Activated CD4-positive, alpha-beta T cell treated with anti-CD3 and anti-CD28 coated beads, Interleukin-2, amount 50 U/mL, for 1 hour (primary cell): ENCODE measurements around the gene GAL.
"Not testable (repeated sequence)": the region's sequence is repeated elsewhere in the genome, so short reads cannot be mapped to it uniquely, and the experiment has no call there.

Experiments
- DNase-seq: peaks from one replicate; pipeline ENCODE4 v3.0.0-alpha.2; 2020

Gene GAL, protein sequence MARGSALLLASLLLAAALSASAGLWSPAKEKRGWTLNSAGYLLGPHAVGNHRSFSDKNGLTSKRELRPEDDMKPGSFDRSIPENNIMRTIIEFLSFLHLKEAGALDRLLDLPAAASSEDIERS

DNA sequence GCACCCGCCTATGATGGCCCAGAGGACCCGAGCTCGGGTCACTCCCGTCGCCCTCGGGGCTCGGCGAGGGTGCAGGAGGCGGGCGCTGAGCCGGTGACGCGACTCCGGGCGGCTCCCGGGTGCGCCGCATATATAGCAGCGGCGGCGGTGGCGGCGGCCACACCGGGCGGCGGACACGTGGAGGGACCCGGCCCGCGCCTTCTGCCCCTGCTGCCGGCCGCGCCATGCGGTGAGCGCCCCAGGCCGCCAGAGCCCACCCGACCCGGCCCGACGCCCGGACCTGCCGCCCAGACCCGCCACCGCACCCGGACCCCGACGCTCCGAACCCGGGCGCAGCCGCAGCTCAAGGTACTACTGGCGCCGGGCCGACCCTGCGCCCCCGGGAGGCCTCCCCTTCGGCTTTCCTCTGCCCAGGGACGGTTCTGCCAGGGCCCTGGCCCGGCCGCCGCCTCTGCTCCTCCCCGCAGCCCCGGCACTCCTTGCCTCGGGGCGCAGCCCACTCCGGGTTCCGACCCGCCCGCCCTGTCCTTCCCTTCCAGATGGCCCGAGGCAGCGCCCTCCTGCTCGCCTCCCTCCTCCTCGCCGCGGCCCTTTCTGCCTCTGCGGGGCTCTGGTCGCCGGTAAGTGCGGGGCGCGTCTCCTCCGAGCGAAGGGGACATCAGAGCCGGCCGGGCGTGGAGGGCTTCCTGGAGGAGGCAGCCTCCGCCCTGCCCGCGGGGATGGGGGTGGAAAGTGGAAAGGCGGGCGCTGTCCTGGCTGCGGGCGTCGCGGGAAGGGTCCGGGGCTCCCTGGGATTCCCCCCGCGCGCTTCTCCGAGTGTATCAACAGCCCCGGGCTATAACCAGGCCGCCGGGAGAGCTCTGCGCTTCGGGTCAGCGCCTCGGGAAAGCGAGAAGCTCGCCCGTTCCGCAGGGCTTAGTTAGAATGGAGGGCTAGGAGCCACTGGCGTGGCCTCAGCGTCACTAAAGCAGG lies at the start of gene GAL:
Gene GAL, plus strand, starts transcription at position 160 of the 972 bp plus-strand sequence. Its CDS starts 380 bp downstream, at position 540.
- no peak for DNase-seq

DNA sequence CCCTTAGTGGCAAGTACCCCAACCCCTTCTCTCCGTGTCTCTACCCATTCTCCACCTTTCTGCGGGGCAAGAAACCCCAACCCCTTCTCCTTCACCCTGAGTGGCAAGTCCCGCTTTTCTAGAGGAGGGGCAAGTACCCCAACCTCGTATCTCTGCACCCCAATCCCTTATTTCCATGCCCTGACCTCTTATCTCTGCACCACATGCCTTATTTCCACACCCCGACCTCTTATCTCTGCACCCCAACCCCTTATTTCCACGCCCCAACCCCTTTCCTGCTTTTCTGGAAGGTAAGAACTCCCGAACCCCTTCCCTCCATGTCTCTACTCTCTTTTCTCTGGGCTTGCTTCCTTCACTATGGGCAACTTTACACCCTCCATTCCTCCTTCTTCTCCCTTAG lies 49.7 kb upstream of the GAL start:
- DNase-seq: not testable (repeated sequence)

DNA sequence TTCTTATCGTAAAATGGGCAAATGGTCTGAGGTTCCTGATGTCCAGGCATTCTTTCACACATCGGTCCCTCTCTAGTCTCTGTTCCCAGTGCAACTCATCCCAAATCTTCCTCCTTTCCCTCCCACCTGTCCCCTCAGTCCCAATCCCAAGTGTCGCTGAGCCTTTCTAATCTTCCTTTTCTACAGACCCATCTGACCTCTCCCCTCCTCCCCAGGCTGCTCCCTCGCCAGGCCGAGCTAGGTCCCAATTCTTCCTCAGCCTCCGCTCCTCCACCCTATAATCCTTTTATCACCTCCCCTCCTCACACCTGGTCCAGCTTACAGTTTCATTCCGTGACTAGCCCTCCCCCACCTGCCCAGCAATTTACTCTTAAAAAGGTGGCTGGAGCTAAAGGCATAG lies 49.2 kb upstream of the GAL start:
- not testable (repeated sequence) for DNase-seq

DNA sequence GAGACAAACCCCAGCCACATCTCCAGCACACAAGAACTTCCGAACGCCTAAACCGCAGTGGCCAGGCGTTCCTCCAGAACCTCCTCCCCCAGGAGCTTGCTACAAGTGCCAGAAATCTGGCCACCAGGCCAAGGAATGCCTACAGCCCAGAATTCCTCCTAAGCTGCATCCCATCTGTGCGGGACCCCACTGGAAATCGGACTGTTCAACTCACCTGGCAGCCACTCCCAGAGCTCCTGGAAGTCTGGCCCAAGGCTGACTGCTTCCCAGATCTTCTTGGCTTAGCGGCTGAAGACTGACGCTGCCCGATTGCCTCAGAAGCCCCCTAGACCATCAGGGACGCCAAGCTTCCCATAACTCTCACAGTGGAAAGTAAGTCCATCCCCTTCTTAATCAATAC lies 48.5 kb upstream of the GAL start:
- DNase-seq: not testable (repeated sequence)

DNA sequence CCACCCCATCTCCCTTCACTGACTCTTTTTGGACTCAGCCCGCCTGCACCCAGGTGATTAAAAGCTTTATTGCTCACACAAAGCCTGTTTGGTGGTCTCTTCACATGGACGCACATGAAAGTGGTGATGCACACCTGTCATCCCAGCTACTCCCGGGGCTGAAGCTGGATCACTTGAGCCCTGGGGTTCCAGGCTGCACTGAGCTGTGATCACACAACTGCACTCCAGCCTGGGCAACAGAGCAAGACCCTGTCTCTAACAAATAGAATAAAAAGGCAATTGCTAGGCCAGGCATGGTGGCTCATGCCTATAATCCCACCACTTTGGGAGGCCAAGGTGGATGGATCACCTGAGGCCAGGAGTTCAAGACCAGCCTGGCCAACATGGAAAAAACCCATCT lies 45.0 kb upstream of the GAL start:
- not testable (repeated sequence) for DNase-seq

DNA sequence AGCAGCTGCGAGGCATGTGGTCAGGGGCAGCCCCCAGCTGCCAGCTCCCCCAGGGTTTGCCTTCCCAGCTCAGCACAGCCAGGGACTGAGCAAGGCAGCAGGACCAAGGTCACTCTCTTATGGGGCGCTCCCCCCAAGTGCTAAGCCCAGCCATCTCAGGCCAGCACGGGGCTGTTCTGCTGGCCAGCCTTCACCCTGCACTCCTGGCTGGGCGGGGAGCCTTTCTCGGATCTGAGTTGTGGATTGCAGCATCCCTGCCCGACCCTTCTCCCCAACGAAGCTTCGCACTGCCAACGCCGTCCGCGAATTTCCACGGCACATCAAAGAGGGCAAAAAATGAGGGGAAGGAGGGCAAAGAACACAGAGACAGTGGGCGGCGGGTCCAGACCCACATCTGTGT lies 42.5 kb upstream of the GAL start:
- DNase-seq: no peak

DNA sequence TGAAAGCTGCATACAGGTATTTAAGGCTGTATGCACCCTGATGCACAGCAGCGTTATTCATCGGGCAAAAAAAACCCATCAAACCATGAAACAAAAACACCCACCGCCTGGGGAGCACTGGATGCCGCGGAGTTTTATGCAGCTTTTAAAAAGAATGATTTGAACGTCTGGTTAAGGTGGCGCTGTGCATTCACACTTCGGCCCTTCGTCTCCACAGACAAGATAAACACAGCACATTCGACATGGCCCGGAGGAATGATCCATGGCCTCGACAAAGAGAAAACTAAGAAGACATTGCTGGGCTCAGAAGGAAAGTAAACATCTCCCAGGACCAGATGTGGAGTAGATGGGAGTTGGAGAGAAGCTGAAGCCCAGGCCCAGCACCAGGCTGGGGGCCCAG lies 40.8 kb upstream of the GAL start:
- no peak for DNase-seq

DNA sequence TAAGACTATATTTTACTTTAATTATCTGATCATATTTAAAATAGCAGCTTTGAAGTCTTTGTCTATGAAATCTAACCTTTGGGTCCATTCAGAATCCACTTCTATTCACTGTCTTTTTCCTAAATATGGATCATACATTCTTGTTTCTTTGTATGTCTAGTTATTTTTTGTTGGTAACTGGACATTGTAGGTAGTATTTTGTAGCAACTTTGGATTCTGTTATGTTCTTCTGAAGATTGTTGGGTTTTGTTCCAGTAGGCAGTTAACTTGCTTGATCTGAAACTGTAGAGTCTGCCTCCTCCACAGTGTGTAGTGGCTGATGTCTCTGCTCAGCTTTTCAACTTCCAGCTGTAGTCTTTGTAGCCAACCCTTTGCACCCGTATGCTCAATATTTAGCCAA lies 37.5 kb upstream of the GAL start:
- DNase-seq: no peak

DNA sequence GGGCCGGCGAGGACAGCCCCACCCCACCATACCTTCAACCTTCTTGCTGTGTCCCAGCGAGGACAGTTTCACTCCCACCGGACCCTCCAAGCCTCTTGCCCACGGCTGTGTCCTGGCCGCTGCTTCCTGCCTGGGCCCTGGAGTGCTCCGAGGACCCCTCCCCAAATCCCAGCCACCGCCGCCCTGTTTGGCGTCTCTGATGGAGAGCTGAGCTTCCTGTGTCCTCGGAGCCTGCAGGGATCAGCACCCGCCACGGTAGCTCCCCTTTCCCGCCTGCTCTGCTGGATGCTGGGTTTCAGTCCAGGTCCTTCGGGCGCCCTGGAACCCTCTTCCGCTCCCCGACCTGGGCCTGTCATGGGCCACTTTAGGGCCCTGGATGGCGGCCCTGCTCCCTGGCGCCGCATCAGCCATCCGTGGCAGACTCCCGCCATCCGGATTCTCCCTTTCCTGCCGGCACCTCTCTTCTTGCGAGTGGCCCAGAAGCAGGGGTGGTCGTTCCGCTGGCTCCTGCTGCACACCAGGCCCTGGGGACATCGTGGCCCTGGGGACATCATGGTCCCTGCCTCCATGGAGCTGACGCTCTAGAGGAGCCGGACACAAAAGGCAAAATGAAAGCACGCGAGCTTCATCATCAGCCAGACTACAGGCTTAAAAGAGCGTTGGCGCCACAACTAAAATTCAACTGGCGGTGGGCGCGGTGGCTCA lies 34.3 kb upstream of the GAL start:
- DNase-seq: no peak

DNA sequence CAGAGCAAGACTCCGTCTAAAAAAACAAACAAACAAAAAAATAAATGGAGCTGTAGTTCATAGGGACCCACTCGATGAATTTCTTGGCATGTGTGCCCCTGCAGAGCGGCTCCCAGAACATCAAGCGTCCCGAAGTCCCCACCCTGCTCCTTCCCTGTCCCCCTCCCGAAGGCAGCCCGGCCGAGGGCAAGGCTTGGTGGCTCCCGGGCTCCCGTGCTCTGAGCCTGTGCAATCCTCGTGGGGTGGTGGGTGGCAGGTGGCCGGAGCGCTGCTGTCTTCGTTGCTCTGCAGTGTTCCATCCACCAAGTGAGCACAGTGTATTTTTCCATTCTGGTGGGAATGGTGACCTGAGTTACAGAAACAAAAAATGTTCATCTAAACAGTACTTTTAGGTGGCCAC lies 33.5 kb upstream of the GAL start:
- no peak for DNase-seq

DNA sequence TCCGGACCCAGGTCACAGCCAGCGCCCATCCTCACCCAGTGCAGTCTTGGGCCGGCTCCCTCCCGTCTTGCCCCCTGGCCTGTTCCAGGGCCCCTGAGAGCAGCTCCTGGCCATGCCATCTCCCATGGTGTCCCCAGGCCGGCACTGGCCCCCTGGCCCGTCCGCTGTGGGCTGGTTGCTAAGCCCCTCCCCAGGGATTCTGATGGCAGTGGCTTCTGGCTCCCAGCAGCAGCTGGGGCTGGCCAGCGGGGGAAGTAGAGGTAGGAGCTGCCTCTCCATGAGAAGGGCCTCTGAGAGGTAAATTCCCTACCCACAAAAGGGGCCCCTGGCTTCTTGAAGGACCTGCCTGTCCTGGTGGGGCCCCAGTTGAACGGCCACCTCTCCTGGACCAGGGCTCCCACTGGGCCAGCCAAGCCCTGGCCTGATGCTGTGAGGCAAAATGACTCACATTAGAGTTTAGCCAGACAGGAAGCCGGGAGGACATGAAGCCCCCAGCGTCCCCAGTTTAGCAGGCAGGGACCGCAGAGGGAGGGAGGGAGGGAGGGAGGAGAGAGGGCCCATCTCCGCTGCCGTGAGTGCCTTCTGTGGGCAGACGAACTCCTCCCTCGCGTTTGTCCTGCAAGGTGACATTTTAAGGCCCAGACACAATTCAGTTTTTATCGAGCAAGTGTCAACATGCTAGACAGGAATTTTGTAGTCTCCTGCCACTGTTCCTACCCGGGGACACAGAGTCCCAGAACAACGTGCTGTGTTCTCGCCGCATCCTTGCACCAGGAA lies 32.9 kb upstream of the GAL start:
- DNase-seq: no peak

DNA sequence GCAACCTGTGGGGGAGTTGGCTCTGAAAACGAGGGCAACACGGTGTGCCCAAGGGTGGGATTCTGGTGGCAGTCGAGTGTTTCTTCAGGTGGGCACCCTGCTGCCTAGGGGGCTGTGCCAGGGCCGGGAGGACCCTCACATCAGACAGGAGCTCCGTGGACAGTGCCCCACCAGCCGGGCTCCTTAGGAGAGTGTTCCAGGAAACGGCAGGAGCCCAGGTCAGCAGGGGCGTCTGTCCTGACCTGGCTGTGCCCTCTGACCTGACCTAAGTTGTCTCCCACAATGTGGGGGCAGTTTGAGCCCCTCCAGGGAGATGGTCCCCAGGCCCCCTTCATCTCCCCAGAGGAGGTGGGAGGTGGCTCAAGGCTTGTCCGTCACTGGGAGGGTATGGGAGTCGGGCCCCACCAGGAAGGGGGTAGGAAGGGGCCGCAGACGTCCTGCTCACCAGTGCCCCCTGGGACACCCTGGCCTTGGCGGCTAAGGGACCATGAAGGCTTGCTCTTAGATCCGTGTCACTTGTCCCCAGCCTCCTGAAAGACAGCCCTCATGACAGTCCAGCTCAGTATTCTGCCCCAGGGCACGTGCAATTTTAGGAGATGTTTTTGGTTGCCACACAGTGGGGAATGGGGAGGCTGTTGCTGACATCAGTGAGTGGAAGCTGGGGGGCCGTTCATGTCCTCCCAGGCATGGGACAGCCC lies 32.2 kb upstream of the GAL start:
- no peak for DNase-seq

DNA sequence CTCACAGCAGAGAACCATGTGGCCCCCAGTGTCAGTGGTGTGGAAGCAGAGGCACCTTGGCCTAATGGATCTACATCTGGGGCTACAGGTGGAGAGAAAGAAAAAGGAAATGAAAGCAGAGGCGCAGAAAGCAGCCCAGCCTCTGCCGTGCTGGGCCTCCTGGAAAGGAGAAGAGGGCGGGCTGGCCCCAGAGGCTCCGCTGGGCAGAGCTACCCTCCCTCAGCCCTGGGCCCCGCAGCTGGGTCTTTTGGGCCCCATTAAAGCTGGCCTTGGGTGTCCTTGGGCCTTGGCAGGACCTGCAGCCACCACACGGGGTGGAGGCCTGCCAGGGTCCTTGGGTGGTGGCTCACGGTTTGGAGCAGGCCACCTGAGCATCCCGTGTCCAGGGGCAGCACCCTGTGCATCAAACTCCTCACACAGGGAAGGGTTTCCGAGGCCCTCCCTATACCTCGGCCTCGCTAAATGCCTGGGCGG lies 31.6 kb upstream of the GAL start:
- DNase-seq: no peak

DNA sequence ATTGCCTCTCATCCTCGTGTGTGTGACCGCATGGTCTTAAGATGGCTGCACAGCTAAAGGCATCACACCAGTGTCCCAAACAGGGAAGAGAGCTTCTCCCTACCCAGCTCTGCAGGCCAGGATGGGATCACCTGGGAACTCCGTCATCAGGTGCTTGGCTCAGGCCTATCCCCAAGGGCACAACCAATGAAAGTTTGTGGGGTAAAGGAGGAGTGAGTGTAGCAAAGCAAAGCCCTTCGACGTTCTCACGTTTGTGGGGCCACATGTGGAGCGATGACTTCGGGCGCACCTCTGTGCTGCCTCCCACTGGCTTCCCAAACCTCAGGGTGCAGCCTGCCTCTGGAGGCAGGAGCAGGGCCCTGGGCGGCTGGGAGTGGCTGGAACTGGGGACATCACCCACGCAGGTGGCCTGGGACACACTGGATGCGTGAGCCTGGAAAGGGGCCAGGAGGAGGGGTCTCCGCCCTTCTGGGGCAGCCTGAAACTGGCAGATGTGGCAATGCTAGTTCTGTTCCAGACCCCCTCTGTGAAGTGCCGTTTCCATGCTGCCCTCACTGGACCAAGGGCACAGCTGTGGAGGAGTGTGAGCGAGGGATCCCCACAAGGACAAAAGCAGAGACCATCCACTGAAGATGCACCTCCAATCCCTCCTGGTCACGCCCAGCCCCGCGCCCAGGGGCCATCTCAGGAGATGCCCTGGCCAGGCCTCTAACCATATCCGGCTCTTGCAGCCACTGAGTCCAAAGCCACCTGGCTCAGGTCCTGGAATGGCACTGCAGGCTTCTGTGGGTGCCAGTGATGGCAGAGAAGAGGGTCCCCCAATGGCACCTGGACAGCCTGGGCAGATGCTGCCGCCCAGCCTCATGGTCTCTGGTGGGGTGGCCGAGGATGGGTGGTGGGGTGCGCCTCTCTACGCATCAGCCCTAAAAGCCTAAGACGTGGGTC lies 30.6 kb upstream of the GAL start:
- no peak for DNase-seq

DNA sequence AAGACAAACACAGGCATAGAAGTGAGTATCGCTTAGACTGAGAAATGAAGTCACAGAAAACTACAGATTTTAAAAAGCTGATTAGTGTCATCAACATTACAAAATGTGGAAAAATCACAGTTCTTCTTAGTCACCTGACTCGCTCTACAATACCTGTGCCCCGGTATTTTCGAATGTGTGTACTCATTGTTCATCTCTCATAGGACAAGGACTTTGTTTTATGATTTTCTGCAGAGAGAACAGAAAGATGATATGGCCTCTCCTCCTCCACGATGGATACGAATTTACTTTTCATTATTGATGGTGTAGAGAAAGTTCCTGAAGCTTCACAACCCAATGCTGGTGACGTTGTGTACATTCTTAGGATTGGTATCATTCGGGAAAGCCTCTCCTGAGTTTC lies 29.4 kb upstream of the GAL start:
- no peak for DNase-seq

DNA sequence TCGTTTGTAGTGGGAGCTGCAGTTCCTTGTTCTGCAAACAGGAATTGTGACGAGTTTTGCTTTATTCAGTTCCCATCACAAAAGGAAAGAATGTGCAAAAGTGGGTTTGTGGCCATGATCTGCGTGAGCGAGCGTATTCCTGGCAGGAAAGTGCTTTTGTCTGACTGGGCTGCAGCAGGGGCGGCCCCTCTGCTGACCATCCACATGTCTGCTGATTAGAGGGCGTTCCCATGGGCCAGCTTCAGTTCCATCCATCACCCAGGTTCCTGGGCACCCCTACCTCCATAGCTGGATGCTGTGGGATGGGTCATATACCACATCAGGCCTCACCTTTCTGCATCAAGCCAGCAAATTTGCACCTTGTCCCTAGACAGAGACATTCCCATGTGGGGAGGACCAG lies 28.9 kb upstream of the GAL start:
- no peak for DNase-seq

DNA sequence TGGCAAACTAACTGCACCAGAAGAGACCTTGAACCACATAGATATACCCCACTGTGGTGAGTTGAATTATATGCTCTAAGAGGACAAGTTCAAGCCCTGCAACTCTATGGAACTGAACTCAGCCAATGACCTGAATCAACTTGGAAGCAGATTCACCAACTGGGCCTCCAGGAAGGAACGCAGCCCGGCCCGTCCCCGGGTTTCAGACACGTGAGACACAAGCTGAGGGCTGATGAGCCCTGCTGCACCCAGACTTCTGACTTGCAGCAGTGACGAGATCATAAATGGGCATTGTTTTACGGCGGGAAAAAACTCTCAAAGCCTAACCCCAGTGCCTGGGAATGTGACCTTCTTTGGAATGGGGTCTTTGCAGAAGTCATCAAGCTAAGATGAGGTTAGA lies 28.5 kb upstream of the GAL start:
- no peak for DNase-seq

DNA sequence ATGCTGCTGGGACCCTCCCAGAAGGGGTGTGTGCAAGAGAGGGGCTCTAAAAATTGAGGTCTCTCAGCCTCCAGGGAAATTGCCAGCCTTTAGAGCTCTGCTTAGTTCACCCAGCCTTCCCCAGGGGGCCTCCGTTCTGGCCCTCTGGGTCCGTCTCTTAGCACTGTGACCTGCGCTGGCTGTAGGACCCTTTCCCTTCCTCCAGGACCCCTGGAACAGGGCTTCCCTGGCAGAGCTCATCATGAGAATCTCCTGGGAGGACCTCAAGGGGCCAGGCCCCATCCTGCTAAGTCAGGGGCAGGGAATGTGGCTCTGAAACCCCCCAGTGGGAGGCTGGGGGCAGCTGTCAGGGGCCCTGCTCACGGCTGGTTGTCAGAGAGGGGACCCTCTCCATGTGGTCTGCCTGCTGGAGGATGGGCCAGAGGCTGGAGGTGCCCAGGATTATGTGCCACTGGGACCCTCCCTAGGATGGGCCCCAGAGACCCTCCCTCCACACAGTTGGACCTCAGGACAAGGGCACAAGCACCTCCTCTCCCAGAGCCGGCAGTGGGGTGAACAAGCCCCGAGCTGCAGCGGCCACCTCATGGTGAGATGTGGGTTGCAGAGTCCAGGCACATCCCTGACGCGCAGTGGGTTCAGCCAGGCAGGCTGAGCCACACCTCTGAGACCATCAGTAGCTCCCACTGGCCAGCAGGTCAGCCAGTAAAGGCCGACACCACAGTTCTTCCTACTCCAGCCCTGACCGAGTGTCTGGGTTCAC lies 27.1 kb upstream of the GAL start:
- DNase-seq: no peak

DNA sequence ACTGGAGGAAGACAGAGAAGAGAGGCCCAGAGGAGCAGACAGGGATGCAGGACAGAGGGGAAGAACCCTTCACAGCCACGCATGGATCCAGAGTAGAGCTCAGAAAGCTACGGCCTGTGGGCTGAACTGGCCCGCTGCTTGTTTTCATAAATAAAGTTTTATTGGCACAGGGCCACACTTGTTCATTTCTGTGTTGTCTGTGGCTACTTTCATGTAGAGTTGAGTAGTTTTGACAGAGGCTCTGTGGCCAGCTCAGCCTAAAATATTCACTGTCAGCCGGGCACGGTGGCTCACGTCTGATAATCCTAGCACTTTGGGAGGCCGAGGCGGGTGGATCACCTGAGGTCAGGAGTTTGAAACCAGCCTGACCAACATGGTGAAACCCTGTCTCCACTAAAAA lies 26.2 kb upstream of the GAL start:
- DNase-seq: no peak

DNA sequence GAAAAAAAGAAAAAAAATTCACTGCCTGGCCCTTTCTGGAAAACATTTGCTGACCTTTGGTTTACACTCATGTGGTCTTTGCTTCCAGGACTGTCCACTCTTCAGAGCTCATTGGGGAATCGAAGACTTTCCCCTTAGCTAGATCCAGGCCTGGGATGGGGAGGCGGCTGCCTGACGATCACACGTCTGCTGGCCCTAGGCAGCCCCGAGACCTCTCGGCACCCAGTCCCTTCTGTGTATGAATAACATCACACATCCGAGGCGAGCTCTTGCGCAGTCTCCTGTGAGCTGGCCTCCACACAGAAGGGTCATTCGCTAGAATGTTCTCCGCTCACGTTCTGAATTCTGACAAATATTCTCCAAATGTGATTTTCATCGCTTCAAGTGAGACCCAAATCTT lies 25.7 kb upstream of the GAL start:
- no peak for DNase-seq
